GM12878 (cell line): ENCODE measurements around the gene RAB2B. TPM values are rescaled to one million over a fixed set of nuclear protein-coding genes. Genes with fewer than 3 reads are reported as not detected.

Source experiments
- ATAC-seq: fragments of 200-7000 bp; cut with Tn5 transposase; 3 replicates; pipeline ENCODE4 v1.9.1; 2020; ENCODE audit warnings: mild to moderate bottlenecking, moderate library complexity
- BruUV-seq: library from RNA; stranded (reverse); fragments of 400-500 nt; replicated peaks from 2 replicates; lab custom pipeline; 2021; lab: Mats Ljungman, UMichigan
- CTCF ChIA-PET: fragments of 300-600 bp; sonication (Branson Sonifier 250); formaldehyde crosslinking; extraction: SDS; loops from one replicate; lab custom pipeline; 2021; ENCODE audit warnings: inconsistent platforms; lab: Yijun Ruan, JAX
- POLR2A ChIA-PET: fragments of 350-600 bp; formaldehyde crosslinking; extraction: SDS; loops from one replicate; lab custom pipeline; 2021; ENCODE audit warnings: inconsistent platforms; lab: Charles Lee
- RAD21 ChIA-PET: fragments of 300-600 bp; sonication (Branson Sonifier 250); formaldehyde crosslinking; loops from one replicate; lab custom pipeline; 2023; ENCODE audit warnings: antibody characterized with exemption; ENCODE audit not compliant: unreplicated experiment; lab: Charles Lee
- SMC1A ChIA-PET: fragments of 300-600 bp; sonication (Branson Sonifier 250); formaldehyde crosslinking; loops from one replicate; lab custom pipeline; 2023; ENCODE audit not compliant: unreplicated experiment, uncharacterized antibody; lab: Charles Lee
- DNase-seq: peaks from one replicate; pipeline ENCODE4 v3.0.0-alpha.2; 2011; ENCODE audit warnings: low read depth, low spot score
- FAIRE-seq: peaks from 3 replicates; lab custom pipeline; 2011; peaks lifted over from hg19 to GRCh38; lab: Jason Lieb, UNC
- H2AFZ ChIP-seq: 2 replicates; pipeline ENCODE4 v1.6.0; 2011; ENCODE audit warnings: low read depth, low read length, control low read depth; ENCODE audit not compliant: control insufficient read depth
- H3K27ac ChIP-seq: 2 replicates; pipeline ENCODE4 v1.5.1; 2011; ENCODE audit warnings: control low read depth; ENCODE audit not compliant: control insufficient read depth, insufficient read depth
- H3K27me3 ChIP-seq, 2 experiments: replicated peaks in 1 of 2; 2 replicates each; pipeline versions ENCODE4 v1.6.0 to v1.6.1; 2011; ENCODE audit warnings: low read length in 1 of 2; ENCODE audit not compliant: control insufficient read depth in 2 of 2, insufficient read depth in 2 of 2
- H3K36me3 ChIP-seq, 2 experiments: 2 replicates each; pipeline ENCODE4 v1.5.1; 2011; ENCODE audit warnings: low read length in 1 of 2; ENCODE audit not compliant: control insufficient read depth in 2 of 2, insufficient read depth in 2 of 2
- H3K4me1 ChIP-seq: 2 replicates; pipeline ENCODE4 v1.6.1; 2011; ENCODE audit warnings: mild to moderate bottlenecking, low read length, moderate library complexity, mixed read lengths; ENCODE audit not compliant: control insufficient read depth, insufficient read depth
- H3K4me2 ChIP-seq: 2 replicates; pipeline ENCODE4 v1.6.0; 2011; ENCODE audit warnings: control low read depth; ENCODE audit not compliant: control insufficient read depth, insufficient read depth
- H3K4me3 ChIP-seq: fragments of 200-600 bp; sonication (generic); 2 replicates; pipeline ENCODE4 v1.5.1; 2016
- H3K79me2 ChIP-seq: 2 replicates; pipeline ENCODE4 v1.6.0; 2011; ENCODE audit warnings: low read length; ENCODE audit not compliant: control insufficient read depth, insufficient read depth
- H3K9ac ChIP-seq: 2 replicates; pipeline ENCODE4 v1.8.0; 2011; ENCODE audit warnings: low read length, control low read depth, mixed read lengths; ENCODE audit not compliant: control insufficient read depth, insufficient read depth
- H3K9me3 ChIP-seq: replicated peaks from 3 replicates; pipeline ENCODE4 v1.5.1; 2011; ENCODE audit warnings: mild to moderate bottlenecking, low read length; ENCODE audit not compliant: control insufficient read depth, insufficient read depth
- H4K20me1 ChIP-seq: 2 replicates; pipeline ENCODE4 v1.6.0; 2011; ENCODE audit not compliant: control insufficient read depth, insufficient read depth
- BACH1 ChIP-seq: fragments of 450-650 bp; IDR thresholded peaks from 2 replicates; pipeline ENCODE4 v1.6.1; 2017; ENCODE audit warnings: mild to moderate bottlenecking, borderline replicate concordance
- CBX5 ChIP-seq: sonication (generic); IDR thresholded peaks from 2 replicates; pipeline ENCODE4 v1.6.1; 2016; ENCODE audit warnings: low read depth, moderate library complexity, mild to moderate bottlenecking, inconsistent platforms
- EED ChIP-seq: sonication (generic); IDR thresholded peaks from 2 replicates; pipeline ENCODE4 v1.6.1; 2016; ENCODE audit warnings: antibody characterized with exemption, low read depth
- EZH2 ChIP-seq: IDR thresholded peaks from 2 replicates; pipeline ENCODE4 v1.6.1; 2012; ENCODE audit warnings: low read depth, mild to moderate bottlenecking, control low read depth, inconsistent platforms, low read length, borderline replicate concordance; ENCODE audit not compliant: control insufficient read depth
- MEF2B ChIP-seq: fragments of 450-650 bp; IDR thresholded peaks from 2 replicates; pipeline ENCODE4 v1.6.1; 2018; ENCODE audit warnings: mild to moderate bottlenecking, moderate library complexity; ENCODE audit not compliant: partially characterized antibody, poor library complexity, severe bottlenecking
- NR2C1 ChIP-seq: fragments of 450-650 bp; IDR thresholded peaks from 2 replicates; pipeline ENCODE4 v1.6.1; 2017; ENCODE audit warnings: antibody characterized with exemption, mild to moderate bottlenecking, moderate library complexity
- PML ChIP-seq: IDR thresholded peaks from 2 replicates; pipeline ENCODE4 v1.6.1; 2012; ENCODE audit warnings: low read length, inconsistent platforms
- POU2F2 ChIP-seq: IDR thresholded peaks from 3 replicates; pipeline ENCODE4 v1.6.1; 2011; ENCODE audit warnings: low read depth, mild to moderate bottlenecking, low read length, borderline replicate concordance
- RAD21 ChIP-seq: IDR thresholded peaks from 2 replicates; pipeline ENCODE4 v1.6.1; 2011; ENCODE audit warnings: mild to moderate bottlenecking, low read depth, low read length, moderate library complexity; ENCODE audit not compliant: insufficient read depth
- RELA ChIP-seq: fragments of 450-650 bp; IDR thresholded peaks from 2 replicates; pipeline ENCODE4 v1.8.0; 2014; ENCODE audit warnings: borderline replicate concordance; ENCODE audit not compliant: partially characterized antibody
- ZBED1 ChIP-seq: IDR thresholded peaks from 2 replicates; pipeline ENCODE4 v1.6.1; 2016; ENCODE audit warnings: borderline replicate concordance
- ZNF207 ChIP-seq: fragments of 450-650 bp; IDR thresholded peaks from 2 replicates; pipeline ENCODE4 v1.6.1; 2014; ENCODE audit warnings: antibody characterized with exemption, mild to moderate bottlenecking, borderline replicate concordance
- ZNF24 ChIP-seq: fragments of 450-650 bp; IDR thresholded peaks from 2 replicates; pipeline ENCODE4 v1.6.1; 2017; ENCODE audit warnings: antibody characterized with exemption, mild to moderate bottlenecking
- WGBS: methylation state at CpG from one replicate; pipeline ENCODE4 v1.1.6; 2016; ENCODE audit warnings: low lambda C conversion rate; ENCODE audit not compliant: insufficient replicate concordance, insufficient coverage; ENCODE audit errors: missing lambda C conversion rate; 5-methylcytosine and 5-hydroxymethylcytosine counted together
- in situ Hi-C: fragments of 300-500 bp; cut with MboI; formaldehyde crosslinking; loops from 9 replicates; pipeline ENCODE4 v1.14.3; 2018; ENCODE audit warnings: mixed read lengths
- intact Hi-C: fragments of 100-400 bp; cut with micrococcal nuclease; formaldehyde crosslinking; loops from one replicate; pipeline ENCODE4 v1.14.2; 2022; ENCODE audit not compliant: unreplicated experiment
- polyA plus RNA-seq, 11 experiments: library from polyadenylated mRNA; depleted of rRNA in 4 of 11; unstranded in 6 of 11; stranded (reverse) in 5 of 11; fragments of >200 nt; fragmentation: Nextera tagmentation in 4 of 11; fragmentation: Illumina TruSeq in 1 of 11; extraction: Ambion mirVana in 4 of 11; extraction: Trizol in 1 of 11; gene quantifications; 1 replicate in 1 of 11; 2 replicates in 10 of 11; pipeline versions ENCODE4 v1.2.1 to v1.2.3, GENCODE V29; 2011 to 2016; ENCODE audit warnings: inconsistent platforms in 2 of 11, missing spikeins in 2 of 11, low read depth in 1 of 11
- total RNA-seq, 4 experiments: library from RNA; depleted of rRNA in 3 of 4; stranded (reverse); fragments of >200 nt in 3 of 4; fragmentation: Illumina TruSeq in 1 of 4; extraction: Trizol in 1 of 4; gene quantifications; 2 replicates each; pipeline versions ENCODE4 v1.2.1 to v1.2.3, GENCODE V29; 2013 to 2021
- TF ChIP-seq, protein P1 (sequence below): fragments of 450-650 bp; IDR thresholded peaks from 2 replicates; pipeline ENCODE4 v1.6.1; 2016; ENCODE audit warnings: mild to moderate bottlenecking, moderate library complexity, borderline replicate concordance
- TF ChIP-seq, protein P2 (sequence below): IDR thresholded peaks from 2 replicates; pipeline ENCODE4 v1.6.1; 2011; ENCODE audit warnings: borderline replicate concordance, low read depth, mild to moderate bottlenecking, moderate library complexity, low read length; ENCODE audit not compliant: insufficient read depth, poor library complexity, severe bottlenecking
- TF ChIP-seq, protein P3 (sequence below): fragments of 450-650 bp; IDR thresholded peaks from 2 replicates; pipeline ENCODE4 v1.6.1; 2016; ENCODE audit warnings: mild to moderate bottlenecking

Gene RAB2B
- total and polyA plus RNA-seq, 10 of the 15 experiments (the other 5 are each of a cell fraction or from before 2014, with no cell fraction given): 5.6 to 45.1 (median 12.5) TPM

DNA sequence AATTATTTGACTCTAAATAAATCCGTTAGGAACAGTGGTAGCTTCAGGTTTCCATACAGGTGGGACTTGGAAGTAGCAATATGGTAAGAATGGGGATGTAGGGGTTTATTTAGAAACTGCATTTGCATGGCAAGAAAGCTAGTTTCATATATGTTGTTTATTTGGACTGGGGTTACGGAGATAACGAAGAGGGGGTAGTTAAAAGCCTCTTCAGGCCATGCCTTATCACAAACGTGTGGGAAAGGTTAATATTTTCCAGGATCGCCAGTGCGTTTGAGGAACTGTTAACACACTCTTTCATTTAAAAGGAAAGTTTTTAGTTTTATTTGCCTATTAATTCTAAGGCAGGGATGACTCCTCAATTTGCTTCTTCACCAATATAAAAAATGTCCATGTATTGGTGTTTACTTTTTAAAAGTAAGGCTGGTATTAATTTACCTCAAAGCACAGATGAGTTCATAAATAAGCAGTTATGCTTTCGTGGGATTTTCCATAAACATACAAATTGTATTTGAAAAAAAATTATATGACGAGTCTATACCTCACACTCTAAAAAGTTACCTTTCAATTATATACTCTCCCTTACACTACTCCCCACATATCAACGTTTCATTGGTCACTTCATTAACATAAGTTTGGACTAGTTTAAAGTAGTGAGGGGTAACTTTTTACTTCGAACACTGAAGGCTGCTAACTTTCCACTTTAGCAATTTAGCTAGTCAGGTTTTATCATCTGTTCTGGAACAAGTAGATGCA is 814 bp downstream of the RAB2B start (continued):
- TF ChIP-seq, protein P1, sequence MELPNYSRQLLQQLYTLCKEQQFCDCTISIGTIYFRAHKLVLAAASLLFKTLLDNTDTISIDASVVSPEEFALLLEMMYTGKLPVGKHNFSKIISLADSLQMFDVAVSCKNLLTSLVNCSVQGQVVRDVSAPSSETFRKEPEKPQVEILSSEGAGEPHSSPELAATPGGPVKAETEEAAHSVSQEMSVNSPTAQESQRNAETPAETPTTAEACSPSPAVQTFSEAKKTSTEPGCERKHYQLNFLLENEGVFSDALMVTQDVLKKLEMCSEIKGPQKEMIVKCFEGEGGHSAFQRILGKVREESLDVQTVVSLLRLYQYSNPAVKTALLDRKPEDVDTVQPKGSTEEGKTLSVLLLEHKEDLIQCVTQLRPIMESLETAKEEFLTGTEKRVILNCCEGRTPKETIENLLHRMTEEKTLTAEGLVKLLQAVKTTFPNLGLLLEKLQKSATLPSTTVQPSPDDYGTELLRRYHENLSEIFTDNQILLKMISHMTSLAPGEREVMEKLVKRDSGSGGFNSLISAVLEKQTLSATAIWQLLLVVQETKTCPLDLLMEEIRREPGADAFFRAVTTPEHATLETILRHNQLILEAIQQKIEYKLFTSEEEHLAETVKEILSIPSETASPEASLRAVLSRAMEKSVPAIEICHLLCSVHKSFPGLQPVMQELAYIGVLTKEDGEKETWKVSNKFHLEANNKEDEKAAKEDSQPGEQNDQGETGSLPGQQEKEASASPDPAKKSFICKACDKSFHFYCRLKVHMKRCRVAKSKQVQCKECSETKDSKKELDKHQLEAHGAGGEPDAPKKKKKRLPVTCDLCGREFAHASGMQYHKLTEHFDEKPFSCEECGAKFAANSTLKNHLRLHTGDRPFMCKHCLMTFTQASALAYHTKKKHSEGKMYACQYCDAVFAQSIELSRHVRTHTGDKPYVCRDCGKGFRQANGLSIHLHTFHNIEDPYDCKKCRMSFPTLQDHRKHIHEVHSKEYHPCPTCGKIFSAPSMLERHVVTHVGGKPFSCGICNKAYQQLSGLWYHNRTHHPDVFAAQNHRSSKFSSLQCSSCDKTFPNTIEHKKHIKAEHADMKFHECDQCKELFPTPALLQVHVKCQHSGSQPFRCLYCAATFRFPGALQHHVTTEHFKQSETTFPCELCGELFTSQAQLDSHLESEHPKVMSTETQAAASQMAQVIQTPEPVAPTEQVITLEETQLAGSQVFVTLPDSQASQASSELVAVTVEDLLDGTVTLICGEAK: no peak
- TF ChIP-seq ZBED1 (no peak), POU2F2 (no peak)

DNA sequence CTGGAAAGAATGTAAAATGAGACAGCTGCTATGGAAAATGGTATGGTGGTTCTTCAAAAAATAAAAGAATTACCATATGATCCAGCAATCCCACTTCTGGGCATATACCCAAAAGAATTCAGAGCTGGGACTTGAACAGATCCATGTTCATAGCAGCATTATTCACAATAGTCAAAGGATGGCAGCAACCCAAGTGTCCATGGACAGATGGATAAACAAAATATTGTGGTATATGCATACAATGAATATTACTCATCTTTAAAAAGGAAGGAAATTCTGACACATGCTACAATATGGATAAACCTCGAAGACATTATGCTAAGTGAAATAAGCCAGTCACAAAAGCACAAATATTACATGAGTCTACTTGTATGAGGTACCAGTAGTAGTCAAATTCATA is 9.1 kb downstream of the RAB2B start:
- POLR2A ChIA-PET: interaction anchor here (0.5 kb wide), 1 partner anchor 20 kb away, joined by 3 read pairs; no protein-coding TSS in a partner anchor
- WGBS: 95% methylated on average over 1 of the region's 1 CpG
- H3K4me3 ChIP-seq: no peak overlapping the region
- H3K79me2 ChIP-seq: no peaks in the 10 kb centered on the region
- peaks cover 0 to 6% of the 10 kb centered on the region in 2 experiments; a peak in 2 of 4 replicates for H3K36me3 ChIP-seq
- RAD21 ChIA-PET: no interaction called here
- CTCF ChIA-PET: no interaction called here
- H3K27me3 ChIP-seq: no peaks in the 10 kb centered on the region
- no peak for DNase-seq
- FAIRE-seq: no peak
- BruUV-seq: no TSS peak
- no peak overlapping the region for H2AFZ ChIP-seq
- in situ Hi-C loops (no loop called here), intact Hi-C loops (no loop called here)
- H3K9me3 ChIP-seq: no peaks in the 10 kb centered on the region
- no peak overlapping the region for H3K9ac ChIP-seq
- H3K27ac ChIP-seq: no peak overlapping the region
- no peak for ATAC-seq
- no peaks in the 10 kb centered on the region for H4K20me1 ChIP-seq
- H3K4me1 ChIP-seq: no peaks in the 10 kb centered on the region
- no peak overlapping the region for H3K4me2 ChIP-seq
- SMC1A ChIA-PET: no interaction called here
- TF ChIP-seq BACH1 (no peak), RELA (no peak), CBX5 (no peak), NR2C1 (no peak), MEF2B (no peak), RAD21 (no peak), PML (no peak), ZNF24 (no peak), EZH2 (no peak), ZNF207 (no peak), EED (no peak)
- TF ChIP-seq, protein P2, sequence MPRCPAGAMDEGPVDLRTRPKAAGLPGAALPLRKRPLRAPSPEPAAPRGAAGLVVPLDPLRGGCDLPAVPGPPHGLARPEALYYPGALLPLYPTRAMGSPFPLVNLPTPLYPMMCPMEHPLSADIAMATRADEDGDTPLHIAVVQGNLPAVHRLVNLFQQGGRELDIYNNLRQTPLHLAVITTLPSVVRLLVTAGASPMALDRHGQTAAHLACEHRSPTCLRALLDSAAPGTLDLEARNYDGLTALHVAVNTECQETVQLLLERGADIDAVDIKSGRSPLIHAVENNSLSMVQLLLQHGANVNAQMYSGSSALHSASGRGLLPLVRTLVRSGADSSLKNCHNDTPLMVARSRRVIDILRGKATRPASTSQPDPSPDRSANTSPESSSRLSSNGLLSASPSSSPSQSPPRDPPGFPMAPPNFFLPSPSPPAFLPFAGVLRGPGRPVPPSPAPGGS: no peak
- TF ChIP-seq, protein P3, sequence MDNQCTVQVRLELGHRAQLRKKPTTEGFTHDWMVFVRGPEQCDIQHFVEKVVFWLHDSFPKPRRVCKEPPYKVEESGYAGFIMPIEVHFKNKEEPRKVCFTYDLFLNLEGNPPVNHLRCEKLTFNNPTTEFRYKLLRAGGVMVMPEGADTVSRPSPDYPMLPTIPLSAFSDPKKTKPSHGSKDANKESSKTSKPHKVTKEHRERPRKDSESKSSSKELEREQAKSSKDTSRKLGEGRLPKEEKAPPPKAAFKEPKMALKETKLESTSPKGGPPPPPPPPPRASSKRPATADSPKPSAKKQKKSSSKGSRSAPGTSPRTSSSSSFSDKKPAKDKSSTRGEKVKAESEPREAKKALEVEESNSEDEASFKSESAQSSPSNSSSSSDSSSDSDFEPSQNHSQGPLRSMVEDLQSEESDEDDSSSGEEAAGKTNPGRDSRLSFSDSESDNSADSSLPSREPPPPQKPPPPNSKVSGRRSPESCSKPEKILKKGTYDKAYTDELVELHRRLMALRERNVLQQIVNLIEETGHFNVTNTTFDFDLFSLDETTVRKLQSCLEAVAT: no peak
